NCI-H128 (cell line): ENCODE results near the gene ZNF544.
A peak's percentile ranks its signal among the peaks of the same experiment; 100 is the strongest.
"Not testable (repeated sequence)": the region's sequence is repeated elsewhere in the genome, so short reads cannot be mapped to it uniquely, and the experiment has no call there.

Experiments
- DNase-seq: peaks from one replicate; lab custom pipeline; 2025; ENCODE audit not compliant: unreplicated experiment; lab: John Stamatoyannopoulos, UW

Gene ZNF544

DNA sequence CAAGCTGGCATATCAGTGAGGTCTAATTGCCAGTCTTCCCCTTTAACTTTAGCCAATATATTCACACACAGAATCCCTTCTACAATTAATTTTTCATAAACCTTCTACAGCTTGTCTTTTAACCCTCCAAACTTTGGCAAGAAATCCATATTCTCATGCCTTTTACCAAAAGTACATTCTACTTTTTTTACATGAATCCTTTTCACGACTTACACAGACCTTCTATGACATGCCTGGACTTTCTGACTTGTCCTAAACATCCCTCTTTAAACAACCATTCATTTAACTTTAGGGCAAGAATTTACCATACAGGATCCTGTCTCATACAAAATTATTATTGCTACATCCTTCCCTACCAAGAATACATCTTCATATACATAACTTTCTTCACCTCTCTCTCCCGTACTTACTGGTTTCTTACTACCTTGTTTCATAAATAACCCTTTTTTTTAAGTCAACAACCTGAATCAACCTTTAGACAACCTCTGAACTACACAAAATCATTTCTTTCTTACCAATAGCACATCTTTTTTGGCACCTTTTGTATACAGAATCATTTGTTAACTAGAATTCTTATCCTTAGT lies 23.5 kb downstream of the ZNF544 start:
- DNase-seq, result no peak

DNA sequence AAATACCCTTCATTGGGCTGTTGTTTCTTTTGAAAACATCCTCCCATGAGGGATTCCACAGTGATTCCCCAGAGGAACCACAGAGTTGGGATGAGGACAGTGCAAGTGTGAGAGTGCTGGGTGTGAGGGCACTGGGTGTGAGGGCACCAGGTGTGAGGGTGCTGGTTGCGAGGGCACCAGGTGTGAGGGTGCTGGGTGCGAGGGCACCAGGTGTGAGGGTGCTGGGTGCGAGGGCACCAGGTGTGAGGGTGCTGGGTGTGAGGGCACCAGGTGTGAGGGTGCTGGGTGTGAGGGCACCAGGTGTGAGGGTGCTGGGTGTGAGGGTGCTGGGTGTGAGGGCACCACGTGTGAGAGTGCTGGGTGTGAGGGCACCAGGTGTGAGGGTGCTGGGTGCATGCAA lies 29.5 kb downstream of the ZNF544 start:
- DNase-seq, result not testable (repeated sequence)

DNA sequence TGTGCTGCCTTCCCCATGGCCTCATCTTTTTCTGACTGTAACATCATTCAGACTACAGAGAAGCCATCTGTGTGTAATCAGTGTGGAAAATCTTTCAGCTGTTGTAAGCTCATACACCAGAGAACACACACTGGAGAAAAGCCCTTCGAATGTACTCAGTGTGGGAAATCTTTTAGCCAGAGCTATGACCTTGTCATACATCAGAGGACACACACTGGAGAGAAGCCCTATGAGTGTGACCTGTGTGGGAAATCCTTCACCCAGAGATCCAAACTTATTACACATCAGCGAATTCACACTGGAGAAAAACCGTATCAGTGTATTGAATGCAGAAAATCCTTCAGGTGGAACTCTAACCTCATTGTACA lies 32.9 kb downstream of the ZNF544 start:
- no peak for DNase-seq

DNA sequence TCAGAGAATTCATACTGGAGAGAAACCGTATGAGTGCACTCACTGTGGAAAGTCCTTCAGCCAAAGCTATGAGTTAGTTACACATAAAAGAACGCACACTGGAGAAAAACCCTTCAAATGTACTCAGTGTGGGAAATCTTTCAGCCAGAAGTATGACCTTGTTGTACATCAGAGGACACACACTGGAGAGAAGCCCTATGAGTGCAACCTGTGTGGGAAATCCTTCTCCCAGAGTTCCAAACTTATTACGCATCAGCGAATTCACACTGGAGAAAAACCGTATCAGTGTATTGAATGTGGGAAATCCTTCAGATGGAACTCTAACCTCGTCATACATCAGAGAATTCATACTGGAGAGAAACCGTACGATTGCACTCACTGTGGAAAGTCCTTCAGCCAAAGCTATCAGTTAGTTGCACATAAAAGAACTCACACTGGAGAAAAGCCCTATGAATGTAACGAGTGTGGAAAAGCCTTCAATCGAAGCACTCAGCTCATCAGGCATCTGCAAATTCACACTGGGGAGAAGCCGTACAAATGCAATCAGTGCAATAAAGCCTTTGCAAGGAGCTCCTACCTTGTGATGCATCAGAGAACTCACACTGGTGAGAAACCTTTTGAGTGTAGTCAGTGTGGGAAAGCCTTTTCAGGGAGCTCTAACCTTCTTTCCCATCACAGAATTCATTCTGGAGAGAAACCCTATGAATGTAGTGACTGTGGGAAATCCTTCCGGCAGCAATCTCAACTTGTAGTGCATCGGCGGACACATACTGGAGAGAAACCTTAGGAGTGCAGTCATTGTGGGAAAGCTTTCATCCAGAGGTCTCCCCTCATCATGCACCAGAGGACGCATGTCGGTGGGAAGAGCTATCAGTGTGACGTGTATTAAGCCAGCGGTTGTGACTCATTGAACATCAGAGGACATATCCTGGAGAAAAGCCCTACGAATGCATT lies 33.5 kb downstream of the ZNF544 start:
- DNase-seq, result no peak

DNA sequence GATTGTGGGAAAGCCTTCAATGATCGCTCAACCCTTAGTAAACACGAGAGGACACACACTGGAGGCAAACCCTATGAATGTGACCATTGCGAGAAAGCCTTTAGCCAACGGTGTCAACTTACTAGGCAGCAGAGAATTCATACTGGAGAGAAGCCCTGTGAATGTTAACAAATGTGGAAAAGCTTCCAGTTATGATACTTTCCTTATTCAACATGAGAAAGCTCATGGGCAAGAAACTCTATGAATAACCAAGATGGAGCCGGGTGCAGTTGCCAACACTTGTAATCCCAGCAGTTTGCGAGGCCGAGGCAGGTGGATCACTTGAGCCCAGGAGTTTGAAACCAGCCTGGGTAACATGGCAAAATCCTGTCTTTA lies 34.2 kb downstream of the ZNF544 start:
- no peak for DNase-seq

DNA sequence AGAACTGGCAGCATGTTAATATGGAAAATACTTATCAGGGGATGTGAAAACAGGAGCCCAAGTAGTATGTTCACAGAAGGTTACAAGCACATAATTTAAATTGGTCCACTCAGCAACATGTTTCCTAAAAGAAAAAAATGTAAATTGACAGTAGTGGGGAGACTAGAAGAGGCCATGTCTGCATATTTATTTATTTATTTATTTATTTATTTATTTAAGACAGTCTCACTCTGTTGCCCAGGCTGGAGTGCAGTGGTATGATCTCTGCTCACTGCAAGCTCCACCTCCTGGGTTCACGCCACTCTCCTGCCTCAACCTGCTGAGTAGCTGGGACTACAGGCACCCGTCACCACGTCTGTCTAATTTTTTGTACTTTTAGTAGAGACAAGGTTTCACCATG lies 36.4 kb downstream of the ZNF544 start:
- no peak for DNase-seq

DNA sequence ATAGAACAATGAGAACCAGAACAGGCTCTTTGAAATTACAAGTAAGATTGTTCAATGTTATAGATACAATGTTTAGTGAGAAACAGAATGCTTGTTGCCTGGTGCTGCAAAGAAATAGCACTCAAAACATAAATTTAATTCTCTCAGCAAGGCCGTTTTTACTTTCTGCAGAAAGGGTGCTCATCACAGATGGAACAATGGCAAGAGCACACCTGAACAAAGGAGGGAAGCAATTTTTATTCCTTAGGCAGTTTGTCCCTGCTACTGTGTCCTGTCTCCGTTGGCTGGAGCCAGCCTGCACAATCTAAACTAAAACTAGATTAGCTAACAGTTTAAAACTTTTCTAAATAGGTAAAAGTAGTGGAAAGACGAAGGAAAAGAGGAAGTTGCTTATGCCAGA lies 39.6 kb downstream of the ZNF544 start:
- no peak for DNase-seq

DNA sequence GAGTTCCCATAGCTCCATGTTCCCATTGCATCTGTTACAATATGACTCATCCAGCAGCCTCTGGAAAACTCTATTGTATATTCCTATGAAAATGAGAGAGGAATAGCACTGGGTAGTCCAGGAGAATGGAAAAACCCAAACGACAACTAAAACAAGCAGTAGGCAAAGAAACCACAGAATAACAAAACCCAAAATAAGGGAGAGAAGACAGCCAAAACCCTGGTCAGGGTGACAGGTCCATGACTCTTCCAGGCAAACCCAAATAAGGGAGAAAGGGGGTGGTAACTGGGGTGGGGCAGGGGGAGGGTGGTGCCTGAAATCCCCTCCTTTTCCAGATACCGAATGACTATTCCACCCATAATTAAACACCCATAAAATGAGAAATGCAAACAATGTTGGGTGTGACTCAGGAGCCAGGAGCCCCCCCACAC lies 46.1 kb downstream of the ZNF544 start:
- DNase-seq, result no peak

DNA sequence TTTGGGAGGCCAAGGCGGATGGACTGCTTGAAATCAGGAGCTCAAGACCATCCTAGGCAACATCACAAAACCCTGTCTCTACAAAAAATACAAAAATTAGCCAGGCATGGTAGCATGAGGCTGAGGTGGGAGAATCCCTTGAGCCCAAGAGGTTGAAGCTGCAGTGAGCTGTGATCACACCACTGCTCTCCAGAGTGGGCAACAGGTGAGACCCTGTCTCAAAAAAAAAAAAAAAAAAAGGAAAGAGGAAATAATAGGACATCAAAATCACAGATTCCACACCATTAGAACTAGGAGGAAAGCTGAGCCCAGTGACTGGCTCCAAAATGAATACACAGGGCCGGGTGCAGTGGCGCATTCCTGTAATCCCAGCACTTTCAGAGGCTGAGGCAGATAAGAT lies 46.9 kb downstream of the ZNF544 start:
- no peak for DNase-seq

DNA sequence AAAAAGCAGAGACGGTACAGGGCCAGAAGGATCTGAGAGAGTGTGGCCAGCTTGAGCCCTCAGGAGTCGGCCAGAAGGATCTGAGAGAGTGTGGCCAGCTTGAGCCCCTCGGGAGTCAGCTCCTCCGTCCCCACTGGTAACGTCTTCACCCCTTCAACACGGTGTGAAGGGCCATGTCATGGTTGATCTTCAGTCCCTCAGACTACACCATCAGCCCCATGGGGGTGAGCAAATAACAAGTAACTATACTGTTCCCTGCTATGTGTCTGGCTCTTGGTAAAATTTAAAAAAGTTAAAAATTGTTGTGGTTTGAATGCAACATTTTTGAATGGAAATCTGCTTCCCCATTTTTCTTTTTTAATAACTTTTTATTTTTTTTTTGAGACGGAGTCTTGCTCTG lies 48.5 kb downstream of the ZNF544 start:
- DNase-seq, result no peak

DNA sequence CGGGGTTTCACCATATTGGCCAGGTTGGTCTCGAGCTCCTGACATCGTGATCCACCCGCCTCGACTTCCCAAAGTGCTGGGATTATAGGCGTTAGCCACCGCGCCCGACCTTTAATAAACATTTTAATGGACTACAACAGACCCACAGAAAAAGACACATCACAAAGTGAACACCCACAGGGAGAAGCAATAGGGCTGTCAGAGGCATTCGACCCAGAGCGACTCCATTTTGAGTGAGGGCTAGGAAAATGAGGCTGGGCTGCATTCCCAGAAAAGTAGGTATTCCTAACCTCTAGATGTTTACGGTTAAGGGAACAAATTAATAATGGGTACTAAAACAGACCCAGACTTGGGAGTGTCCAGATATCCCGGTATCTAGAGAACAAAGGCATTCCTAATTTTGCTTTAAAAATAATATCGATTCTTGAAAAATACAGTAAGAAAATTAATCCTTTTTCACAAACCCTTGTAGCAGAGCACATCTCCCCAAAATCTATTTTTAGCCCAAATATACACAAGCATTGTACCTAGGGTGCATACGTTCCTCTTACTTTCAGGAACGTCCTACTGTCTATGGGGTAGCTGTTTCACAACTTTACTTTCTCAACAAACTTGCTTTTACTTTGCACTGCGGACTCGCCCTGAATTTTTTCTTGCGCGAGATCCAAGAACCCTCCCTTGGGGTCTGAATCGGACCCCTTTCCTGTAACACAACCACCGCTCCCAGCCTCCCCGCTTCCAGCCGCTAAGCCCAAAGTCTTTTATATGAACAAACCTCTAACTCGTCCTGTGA lies 49.2 kb downstream of the ZNF544 start:
- no peak for DNase-seq

DNA sequence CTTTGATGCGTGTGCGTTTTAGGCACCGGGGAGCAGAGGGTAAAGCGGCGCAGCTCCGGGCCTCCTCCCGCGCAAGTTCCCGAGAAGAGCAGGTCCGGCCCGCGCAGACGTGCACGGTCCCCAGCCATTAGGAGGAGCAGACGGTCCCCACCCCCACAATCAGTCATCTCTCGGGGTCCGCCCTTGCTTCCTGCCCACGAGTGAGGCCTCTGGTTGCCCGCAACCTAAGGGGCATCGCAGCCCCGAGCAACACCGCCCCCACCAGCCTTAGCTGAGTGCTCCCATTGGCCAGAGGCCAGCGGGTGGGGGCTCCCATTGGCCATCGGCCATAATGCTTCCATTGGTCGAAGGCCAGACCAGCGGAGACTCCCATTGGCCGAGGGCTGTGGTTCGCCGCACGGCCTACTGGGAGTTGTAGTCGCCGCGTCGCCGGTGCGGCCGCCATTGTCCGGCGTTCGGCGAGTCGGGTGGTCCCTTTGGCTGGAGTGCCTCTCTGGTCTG lies 49.9 kb downstream of the ZNF544 start, which contains the start of gene ZNF8:
Gene ZNF8 (plus strand): TSS at position 415 of the 501 bp plus-strand sequence. CDS start 127 bp downstream, outside the sequence.
- peak; percentile 99 for DNase-seq

DNA sequence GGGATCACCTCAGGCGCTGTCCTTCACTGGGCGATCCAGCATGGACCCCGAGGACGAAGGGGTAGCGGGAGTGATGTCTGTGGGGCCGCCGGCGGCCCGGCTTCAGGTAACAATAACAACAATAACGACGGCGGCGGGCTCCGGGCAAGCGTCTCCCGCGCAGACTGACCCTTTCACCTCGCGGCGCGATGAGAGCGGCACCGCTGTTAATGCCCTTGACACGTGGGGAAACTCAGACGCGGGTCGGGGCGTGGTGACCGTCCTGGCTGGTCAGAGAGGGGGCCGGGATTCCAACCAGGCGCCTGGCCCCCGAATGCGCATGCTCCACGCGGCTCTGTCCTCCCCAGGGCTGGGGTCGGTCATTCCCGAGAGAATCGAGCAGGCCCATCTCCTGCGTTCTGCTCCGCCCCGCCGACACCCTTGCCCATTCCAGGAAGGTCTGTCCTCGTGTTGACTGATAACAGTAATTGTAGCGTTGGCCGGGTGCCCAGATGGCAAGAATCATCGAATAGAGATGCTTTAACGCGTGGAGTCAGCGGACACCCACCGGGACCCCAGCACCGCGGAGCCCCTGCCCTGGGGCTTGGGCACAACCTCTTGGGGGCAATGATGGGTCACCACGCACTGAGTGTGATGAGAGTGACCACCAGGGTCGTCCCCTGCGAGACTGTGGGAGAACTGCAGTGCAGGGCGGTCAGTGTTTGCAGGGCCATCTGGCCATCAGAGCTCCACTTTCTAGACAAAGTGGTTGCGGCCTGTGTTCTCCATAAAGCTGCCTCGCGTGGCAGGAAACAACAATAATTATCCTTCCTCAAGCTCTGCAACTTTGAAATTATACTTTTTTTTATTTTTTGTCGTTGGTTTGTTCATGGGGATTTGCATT lies 50.6 kb downstream of the ZNF544 start:
- DNase-seq, result no peak

DNA sequence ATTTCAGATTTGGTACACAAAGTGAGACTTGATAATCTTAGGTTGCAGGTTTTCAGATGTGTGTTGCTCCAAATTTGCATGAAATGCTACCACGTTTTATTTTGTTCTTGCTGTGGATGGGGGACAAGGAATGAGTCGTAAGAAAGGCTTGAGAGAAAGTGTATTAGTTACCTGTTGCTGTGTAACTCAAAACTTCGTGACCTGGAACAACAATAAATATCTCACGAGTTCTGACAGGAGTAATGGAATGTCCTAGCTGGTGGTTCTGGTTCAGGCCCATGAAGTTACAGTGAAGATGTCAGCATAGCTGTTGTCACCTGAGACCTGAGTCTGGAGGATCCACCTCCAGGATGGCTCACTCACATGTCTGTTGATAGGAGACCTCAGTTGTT lies 51.2 kb downstream of the ZNF544 start:
- no peak for DNase-seq

DNA sequence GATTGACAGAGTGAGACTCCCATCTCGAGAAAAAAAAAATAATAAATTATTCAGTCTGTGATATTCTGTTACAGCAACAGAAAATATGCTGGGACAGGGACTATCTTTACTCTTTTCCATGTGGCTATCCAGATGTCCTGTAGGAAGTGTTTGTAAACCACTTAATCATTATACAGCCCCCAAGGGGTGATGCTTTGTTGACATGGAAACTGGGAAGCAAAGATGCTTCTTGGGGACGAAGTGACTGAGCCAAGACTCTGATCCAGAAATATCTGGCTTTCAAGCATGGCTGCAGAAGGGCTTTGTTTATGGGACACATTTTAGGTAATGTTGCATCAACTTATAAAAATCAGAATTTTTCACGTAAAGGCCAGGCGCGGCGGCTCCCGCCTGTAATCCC lies 55.5 kb downstream of the ZNF544 start:
- no peak for DNase-seq

DNA sequence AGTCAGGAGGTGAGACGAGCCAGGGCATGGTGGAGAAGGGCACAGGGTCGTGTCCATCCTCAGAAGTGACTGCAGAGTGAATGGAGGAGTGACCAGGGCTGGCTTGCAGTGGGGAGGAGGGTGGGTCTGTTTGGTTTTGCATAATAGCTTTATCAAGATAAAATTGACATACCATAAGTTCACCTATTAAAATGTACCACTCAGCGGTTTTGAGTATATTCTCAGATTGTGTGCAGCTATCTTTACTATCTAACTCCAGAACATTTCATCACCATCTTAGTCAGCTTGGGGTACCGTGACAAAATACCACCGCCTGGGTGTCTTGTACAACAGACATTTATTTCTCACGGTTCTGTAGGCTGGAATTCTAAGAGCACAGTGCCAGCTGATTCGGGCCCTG lies 63.2 kb downstream of the ZNF544 start:
- no peak for DNase-seq

DNA sequence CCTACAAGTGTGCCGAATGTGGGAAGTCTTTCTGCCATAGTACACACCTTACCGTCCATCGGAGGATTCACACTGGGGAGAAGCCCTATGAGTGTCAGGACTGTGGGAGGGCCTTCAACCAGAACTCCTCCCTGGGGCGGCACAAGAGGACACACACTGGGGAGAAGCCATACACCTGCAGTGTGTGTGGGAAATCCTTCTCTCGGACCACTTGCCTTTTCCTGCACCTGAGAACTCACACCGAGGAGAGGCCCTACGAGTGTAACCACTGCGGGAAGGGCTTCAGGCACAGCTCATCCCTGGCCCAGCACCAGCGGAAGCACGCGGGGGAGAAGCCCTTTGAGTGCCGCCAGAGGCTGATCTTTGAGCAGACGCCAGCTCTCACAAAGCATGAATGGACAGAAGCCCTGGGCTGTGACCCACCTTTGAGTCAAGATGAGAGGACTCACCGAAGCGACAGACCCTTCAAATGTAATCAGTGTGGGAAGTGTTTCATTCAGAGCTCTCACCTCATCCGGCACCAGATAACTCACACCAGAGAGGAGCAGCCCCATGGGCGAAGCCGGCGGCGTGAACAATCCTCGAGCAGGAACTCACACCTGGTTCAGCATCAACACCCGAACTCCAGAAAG lies 66.1 kb downstream of the ZNF544 start:
- DNase-seq, result no peak

DNA sequence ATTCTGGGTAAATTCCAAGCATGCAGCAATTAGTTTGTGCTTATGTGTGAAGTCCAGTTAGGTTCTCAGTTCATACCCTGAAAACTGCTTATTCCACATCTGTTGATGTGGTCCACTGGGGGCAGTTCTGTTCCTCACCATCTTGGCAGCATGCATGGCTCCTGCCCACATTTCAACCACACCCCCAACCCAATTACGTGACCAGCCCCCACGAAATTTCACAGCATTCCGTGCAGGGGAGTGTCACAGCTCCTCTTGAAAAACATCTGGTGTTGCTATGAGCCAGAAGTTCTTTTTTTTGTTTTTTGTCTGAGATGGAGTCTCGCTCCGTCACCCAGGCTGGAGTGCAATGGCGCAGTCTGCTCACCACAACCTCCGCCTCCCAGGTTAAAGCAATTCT lies 67.4 kb downstream of the ZNF544 start:
- DNase-seq, result no peak

DNA sequence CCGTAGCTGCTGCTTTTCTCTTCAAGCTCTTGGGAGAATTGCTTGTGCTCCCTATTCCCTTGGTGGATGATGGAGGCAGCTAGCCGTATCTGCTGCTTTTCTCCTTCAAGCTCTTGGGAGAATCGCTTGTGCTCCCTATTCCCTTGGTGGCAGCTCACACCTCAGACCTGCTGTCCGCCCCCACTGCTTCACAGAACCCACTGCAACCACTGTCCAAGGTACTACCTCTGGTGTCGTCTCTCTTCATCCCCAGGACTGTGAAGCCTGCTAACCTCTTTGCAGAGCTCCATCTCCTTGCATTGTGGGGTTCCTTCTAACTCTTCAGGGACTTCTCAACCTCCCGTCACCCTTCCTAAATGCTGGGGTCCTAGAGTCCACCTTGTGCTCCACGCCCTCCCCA lies 71.9 kb downstream of the ZNF544 start:
- no peak for DNase-seq

DNA sequence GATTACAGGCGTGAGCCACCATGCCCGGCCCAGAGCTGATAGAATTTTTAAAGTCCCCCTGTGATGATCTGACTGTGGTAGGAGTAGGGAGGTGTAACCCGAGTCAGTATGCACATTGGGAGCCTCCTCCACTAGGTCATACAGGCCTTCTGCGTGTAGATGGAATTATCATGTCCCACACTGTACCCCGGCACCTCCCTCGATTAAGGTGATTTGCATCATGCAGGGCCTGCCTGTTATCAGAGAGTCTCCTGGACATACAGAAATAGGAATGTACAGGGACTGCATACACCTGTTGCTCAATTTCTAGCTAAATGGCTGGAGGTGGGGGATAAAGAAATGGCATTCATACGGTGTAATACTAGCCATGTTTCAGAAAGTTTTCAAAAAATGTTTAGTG lies 75.5 kb downstream of the ZNF544 start:
- DNase-seq, result no peak
